Suprapubic skin (tissue), 4 donors: ENCODE data around the gene MAP3K6. TPM values are rescaled to one million over a fixed set of nuclear protein-coding genes. Genes with fewer than 3 reads are reported as not detected.
A peak's percentile ranks its signal among the peaks of the same experiment; 100 is the strongest.

ENCODE experiments used
- DNase-seq, 2 donors: peaks; one replicate each; pipeline ENCODE4 v3.0.0-alpha.2; 2019; ENCODE audit warnings: low spot score in 2 of 2
- H3K27ac ChIP-seq: fragments of 200-600 bp; sonication (generic); one replicate; pipeline ENCODE4 v1.5.1; 2019
- H3K27me3 ChIP-seq: fragments of 200-600 bp; sonication (generic); one replicate; pipeline ENCODE4 v1.5.1; 2019
- H3K36me3 ChIP-seq: fragments of 200-600 bp; sonication (generic); one replicate; pipeline ENCODE4 v1.5.1; 2019
- H3K4me1 ChIP-seq: fragments of 200-600 bp; sonication (generic); one replicate; pipeline ENCODE4 v1.5.1; 2019
- H3K4me3 ChIP-seq: fragments of 200-600 bp; sonication (generic); one replicate; pipeline ENCODE4 v1.5.1; 2019; ENCODE audit warnings: mild to moderate bottlenecking
- H3K9me3 ChIP-seq: fragments of 200-600 bp; sonication (generic); one replicate; pipeline ENCODE4 v1.5.1; 2019
- EP300 ChIP-seq: sonication (generic); formaldehyde crosslinking; IDR thresholded peaks from one replicate; pipeline ENCODE4 v1.6.1; 2017; ENCODE audit warnings: antibody characterized with exemption
- POLR2A ChIP-seq, 2 donors: fragments of 450-650 bp; IDR thresholded peaks; one replicate each; pipeline ENCODE4 v1.6.1; 2017; ENCODE audit warnings: antibody characterized with exemption in 2 of 2, mild to moderate bottlenecking in 2 of 2, moderate library complexity in 2 of 2
- POLR2AphosphoS5 ChIP-seq, 3 donors: sonication (generic); formaldehyde crosslinking; IDR thresholded peaks; one replicate each; pipeline ENCODE4 v1.6.1; 2017; ENCODE audit warnings: antibody characterized with exemption in 3 of 3
- WGBS: methylation state at CpG from one replicate; pipeline ENCODE4 v1.1.5; 2018; 5-methylcytosine and 5-hydroxymethylcytosine counted together
- total RNA-seq, 4 donors: library from RNA; depleted of rRNA; stranded (reverse); fragments of >200 nt; gene quantifications; one replicate each; pipeline ENCODE4 v1.1.0, GENCODE V29; 2016
- TF ChIP-seq, protein P1 (sequence below), 2 donors: fragments of 200-600 bp in 1 of 2; fragments of 450-650 bp in 1 of 2; sonication (generic) in 1 of 2; IDR thresholded peaks; one replicate each; pipeline ENCODE4 v1.5.1; 2016 to 2019; ENCODE audit warnings: antibody characterized with exemption in 2 of 2, mild to moderate bottlenecking in 1 of 2, moderate library complexity in 1 of 2

The MAP3K6 gene
- total RNA-seq, 4 donors from 2014 or later: 85.4 to 147 (median 137) TPM

DNA sequence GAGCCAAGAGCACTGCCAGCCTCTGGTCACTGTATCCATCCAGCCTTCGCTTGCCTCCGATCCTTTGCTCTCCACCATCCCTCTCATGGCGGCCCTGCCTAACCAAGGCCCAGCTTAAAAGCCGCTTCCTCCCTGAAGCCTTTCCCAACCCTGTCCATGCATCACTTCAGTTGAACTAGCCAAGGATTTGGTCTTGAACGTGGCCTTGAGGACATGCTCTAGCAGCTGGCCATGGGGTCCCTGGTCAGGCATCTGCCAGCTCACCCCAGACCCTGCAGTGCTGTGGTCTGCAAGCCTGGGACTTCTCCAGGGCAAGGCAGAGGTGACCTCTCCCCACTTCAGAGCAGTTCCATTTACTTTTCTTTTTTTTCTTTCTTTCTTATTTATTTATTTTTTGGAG lies 30.0 kb downstream of the MAP3K6 start:
- Histone ChIP-seq H3K4me1 (peaks cover 15% of the 10 kb centered on the region), H3K36me3 (peaks cover 48% of the 10 kb centered on the region), H3K27me3 (no peaks in the 10 kb centered on the region), H3K9me3 (no peaks in the 10 kb centered on the region), H3K27ac (no peak overlapping the region), H3K4me3 (no peak overlapping the region)
- TF ChIP-seq, protein P1, sequence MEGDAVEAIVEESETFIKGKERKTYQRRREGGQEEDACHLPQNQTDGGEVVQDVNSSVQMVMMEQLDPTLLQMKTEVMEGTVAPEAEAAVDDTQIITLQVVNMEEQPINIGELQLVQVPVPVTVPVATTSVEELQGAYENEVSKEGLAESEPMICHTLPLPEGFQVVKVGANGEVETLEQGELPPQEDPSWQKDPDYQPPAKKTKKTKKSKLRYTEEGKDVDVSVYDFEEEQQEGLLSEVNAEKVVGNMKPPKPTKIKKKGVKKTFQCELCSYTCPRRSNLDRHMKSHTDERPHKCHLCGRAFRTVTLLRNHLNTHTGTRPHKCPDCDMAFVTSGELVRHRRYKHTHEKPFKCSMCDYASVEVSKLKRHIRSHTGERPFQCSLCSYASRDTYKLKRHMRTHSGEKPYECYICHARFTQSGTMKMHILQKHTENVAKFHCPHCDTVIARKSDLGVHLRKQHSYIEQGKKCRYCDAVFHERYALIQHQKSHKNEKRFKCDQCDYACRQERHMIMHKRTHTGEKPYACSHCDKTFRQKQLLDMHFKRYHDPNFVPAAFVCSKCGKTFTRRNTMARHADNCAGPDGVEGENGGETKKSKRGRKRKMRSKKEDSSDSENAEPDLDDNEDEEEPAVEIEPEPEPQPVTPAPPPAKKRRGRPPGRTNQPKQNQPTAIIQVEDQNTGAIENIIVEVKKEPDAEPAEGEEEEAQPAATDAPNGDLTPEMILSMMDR (IDR thresholded peaks at IDR 0.05): no peak
- TF ChIP-seq EP300 (no peak), POLR2A (IDR thresholded peaks at IDR 0.05) (no peak), POLR2AphosphoS5 (IDR thresholded peaks at IDR 0.05) (no peak)
- WGBS: 91% methylated on average over 5 of the region's 5 CpGs
- no peak for DNase-seq

DNA sequence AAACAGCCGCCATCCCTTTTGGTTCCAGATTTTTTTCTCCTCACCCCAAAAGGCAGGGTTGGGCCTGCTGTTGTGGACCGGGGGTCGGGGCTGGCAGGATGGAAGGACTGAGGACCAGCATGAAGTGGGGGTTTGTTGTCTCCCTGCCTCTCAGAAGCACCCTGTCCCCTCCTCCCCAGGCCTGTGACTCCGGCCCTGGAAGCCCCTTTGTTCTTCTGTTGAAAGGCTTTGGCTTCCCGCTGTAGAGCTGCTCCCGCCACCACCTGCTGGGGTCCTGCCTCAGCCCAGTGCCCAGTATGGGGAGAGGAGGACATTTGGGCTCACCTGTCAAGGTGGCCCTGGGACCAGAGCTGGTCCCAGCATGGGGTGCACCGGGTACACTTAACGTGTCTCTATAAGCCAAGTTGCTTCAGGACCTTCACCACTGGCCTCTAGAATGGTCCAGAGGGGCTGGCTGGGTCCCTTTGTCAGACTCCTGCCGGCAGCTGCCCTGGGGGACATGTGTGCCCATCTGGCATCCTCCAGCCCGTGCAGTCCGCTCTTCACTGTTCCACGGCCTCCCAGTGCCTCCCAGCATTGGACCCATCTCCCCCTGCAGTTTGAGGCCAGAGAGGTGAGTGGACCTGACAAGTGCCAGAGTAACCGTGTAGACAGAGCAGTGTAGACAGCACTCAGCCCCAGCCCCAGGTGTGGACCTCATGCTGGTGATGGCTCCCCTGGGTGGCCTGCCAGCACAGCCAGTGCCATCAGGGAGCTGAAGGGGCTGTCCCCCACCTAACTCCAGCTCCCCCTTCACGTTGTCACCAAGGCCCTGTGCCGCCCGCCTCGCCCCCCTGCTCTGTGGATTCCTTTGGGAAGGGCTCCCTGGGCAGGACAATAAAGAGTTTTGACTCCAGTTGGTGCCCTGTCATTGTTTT lies 31.0 kb downstream of the MAP3K6 start:
- DNase-seq: no peak
- peaks cover 58% of the 10 kb centered on the region for H3K36me3 ChIP-seq
- WGBS: 89% methylated on average over 15 of the region's 17 CpGs
- no peak overlapping the region for H3K4me3 ChIP-seq
- no peak for TF ChIP-seq POLR2AphosphoS5 (IDR thresholded peaks at IDR 0.05)
- TF ChIP-seq, protein P1 (IDR thresholded peaks at IDR 0.05): no peak
- no peak for TF ChIP-seq POLR2A (IDR thresholded peaks at IDR 0.05)
- TF ChIP-seq EP300: no peak
- H3K27ac ChIP-seq: no peak overlapping the region
- peaks cover 6% of the 10 kb centered on the region for H3K4me1 ChIP-seq
- no peaks in the 10 kb centered on the region for H3K27me3 ChIP-seq
- H3K9me3 ChIP-seq: no peaks in the 10 kb centered on the region

DNA sequence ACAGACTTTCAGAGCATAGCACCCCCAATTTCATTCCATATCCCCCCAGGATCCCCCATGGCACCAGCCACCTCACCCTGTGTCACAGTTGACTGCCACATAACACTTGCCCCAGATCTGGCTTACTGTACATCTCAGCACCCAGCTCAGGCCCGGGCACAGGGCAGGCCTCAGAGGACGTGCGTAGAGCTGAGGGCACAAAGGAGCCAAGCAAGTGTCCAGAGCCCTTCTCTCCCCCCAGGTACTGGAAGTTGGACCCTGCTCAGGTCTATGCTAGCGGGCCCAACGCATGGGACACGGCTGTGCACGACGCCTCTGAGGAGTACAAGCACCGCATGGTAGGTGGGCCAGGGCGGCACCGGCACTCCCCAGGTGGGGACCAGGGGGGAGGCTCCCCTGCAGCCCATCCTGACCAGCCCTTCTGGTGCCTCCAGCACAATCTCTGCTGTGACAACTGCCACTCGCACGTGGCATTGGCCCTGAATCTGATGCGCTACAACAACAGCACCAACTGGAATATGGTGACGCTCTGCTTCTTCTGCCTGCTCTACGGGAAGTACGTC lies 33.0 kb downstream of the MAP3K6 start:
- Histone ChIP-seq H3K27me3 (no peaks in the 10 kb centered on the region), H3K9me3 (no peaks in the 10 kb centered on the region), H3K27ac (no peak overlapping the region), H3K4me1 (peaks cover 3% of the 10 kb centered on the region), H3K36me3 (peaks cover 63% of the 10 kb centered on the region), H3K4me3 (no peak overlapping the region)
- TF ChIP-seq POLR2AphosphoS5 (IDR thresholded peaks at IDR 0.05) (no peak), POLR2A (IDR thresholded peaks at IDR 0.05) (no peak)
- WGBS: 98% methylated on average over 11 of the region's 17 CpGs
- DNase-seq: no peak

DNA sequence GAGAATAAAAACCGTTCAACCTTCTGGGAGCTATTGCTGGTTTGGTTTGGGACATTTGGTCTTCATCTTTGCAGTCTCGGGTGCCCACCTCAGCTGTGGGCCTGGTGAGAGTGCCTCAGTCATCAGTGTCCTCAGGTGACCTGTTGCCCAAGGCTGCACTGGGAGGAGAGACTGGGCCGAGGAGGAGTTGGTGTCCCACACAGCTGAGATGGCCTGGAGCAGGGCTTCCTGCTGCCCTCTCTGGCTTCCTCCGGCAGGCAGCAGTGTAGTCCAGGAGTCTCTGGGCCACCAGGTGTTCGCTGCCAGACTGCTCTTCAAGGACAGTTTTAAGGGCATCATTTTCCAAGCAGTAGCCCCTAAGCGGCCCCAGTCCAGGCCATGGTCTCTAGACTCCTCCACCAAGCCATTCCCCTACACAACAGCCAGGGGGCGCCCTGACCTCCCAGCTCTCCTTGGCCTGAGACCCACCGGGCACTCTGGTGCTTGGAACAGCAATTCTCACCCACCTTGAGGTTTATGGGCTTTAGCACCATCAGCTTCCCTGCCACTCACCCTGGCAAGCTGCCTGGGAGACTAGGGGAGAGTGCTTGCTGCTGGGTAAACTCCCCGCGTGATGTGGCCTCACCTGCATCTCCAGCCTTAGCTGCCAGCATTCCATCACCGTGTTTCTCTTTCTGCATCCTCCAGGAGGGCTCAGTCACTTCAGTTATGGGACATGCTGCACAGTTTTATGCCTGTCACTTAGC lies 34.1 kb downstream of the MAP3K6 start:
- H3K4me3 ChIP-seq: no peak overlapping the region
- no peak for DNase-seq
- peaks cover 3% of the 10 kb centered on the region for H3K4me1 ChIP-seq
- no peaks in the 10 kb centered on the region for H3K27me3 ChIP-seq
- 61% methylated on average over 8 of the region's 11 CpGs for WGBS
- TF ChIP-seq POLR2AphosphoS5 (IDR thresholded peaks at IDR 0.05): no peak
- TF ChIP-seq POLR2A (IDR thresholded peaks at IDR 0.05): no peak
- TF ChIP-seq EP300: no peak
- TF ChIP-seq, protein P1 (IDR thresholded peaks at IDR 0.05): peak; percentile 61 to 88
- H3K36me3 ChIP-seq: peaks cover 67% of the 10 kb centered on the region
- no peaks in the 10 kb centered on the region for H3K9me3 ChIP-seq
- H3K27ac ChIP-seq: no peak overlapping the region

DNA sequence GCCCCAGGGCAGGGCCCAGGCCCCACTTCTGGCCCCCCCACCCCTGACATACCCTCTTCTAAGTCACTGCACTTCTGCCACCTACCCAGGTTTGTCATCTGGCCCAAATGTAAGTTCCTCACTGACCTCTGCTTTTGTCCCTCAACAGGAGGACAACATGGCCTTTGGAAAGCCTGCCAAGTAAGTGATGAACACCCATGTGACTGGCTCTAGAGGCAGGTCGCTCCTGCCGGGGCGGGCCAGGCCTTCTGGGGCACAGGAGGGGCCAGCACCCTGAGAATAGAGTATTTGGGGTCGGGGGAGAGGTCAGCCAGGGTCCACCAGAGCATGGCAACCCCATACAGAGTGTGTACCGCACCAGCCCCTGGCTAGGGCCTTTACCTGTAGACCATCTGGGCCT lies 34.8 kb downstream of the MAP3K6 start:
- TF ChIP-seq, protein P1 (IDR thresholded peaks at IDR 0.05): no peak
- TF ChIP-seq POLR2AphosphoS5 (IDR thresholded peaks at IDR 0.05): no peak
- 83% methylated on average over 5 of the region's 5 CpGs for WGBS
- H3K36me3 ChIP-seq: peaks cover 67% of the 10 kb centered on the region
- H3K4me1 ChIP-seq: peaks cover 11% of the 10 kb centered on the region
- no peak for DNase-seq
- no peak overlapping the region for H3K4me3 ChIP-seq
- H3K27ac ChIP-seq: no peak overlapping the region
- no peaks in the 10 kb centered on the region for H3K9me3 ChIP-seq
- no peaks in the 10 kb centered on the region for H3K27me3 ChIP-seq
